Vagina (tissue), 2 donors: ENCODE results near the gene SLC35F5. TPM values are rescaled to one million over a fixed set of nuclear protein-coding genes. Genes with fewer than 3 reads are reported as not detected.
A peak's percentile ranks its signal among the peaks of the same experiment; 100 is the strongest.

Experiments
- DNase-seq, 2 donors: peaks; one replicate each; pipeline ENCODE4 v3.0.0-alpha.2; 2017; ENCODE audit errors: extremely low spot score in 2 of 2
- H3K27ac ChIP-seq: fragments of 200-600 bp; sonication (generic); one replicate; pipeline ENCODE4 v1.5.1; 2019
- H3K27me3 ChIP-seq: fragments of 200-600 bp; sonication (generic); one replicate; pipeline ENCODE4 v1.5.1; 2019
- H3K36me3 ChIP-seq, 2 donors: fragments of 200-600 bp; sonication (generic); one replicate each; pipeline ENCODE4 v1.5.1; 2017 to 2019
- H3K4me1 ChIP-seq: fragments of 200-600 bp; sonication (generic); one replicate; pipeline ENCODE4 v1.5.1; 2019
- H3K4me3 ChIP-seq, 2 donors: fragments of 200-600 bp; sonication (generic); 1 replicate in 1 of 2; 2 replicates in 1 of 2; pipeline ENCODE4 v1.5.1; 2016 to 2019
- H3K9me3 ChIP-seq: fragments of 200-600 bp; sonication (generic); one replicate; pipeline ENCODE4 v1.5.1; 2019
- CTCF ChIP-seq, 3 experiments: fragments of 450-650 bp in 2 of 3; fragments of 200-600 bp in 1 of 3; sonication (generic) in 1 of 3; IDR thresholded peaks; one replicate each; pipeline ENCODE4 v1.5.1; 2017 to 2019; ENCODE audit warnings: antibody characterized with exemption in 3 of 3, mild to moderate bottlenecking in 2 of 3, moderate library complexity in 2 of 3
- POLR2A ChIP-seq, 2 donors: fragments of 450-650 bp; IDR thresholded peaks; one replicate each; pipeline ENCODE4 v1.6.1; 2017; ENCODE audit warnings: antibody characterized with exemption in 2 of 2, mild to moderate bottlenecking in 2 of 2, moderate library complexity in 2 of 2
- POLR2AphosphoS5 ChIP-seq, 2 donors: sonication (generic); formaldehyde crosslinking; IDR thresholded peaks; one replicate each; pipeline ENCODE4 v1.9.0; 2017; ENCODE audit warnings: antibody characterized with exemption in 2 of 2, mild to moderate bottlenecking in 2 of 2, low read depth in 1 of 2; ENCODE audit not compliant: insufficient read depth in 1 of 2
- intact Hi-C: fragments of 100-400 bp; cut with DNase I; formaldehyde crosslinking; loops from one replicate; pipeline ENCODE4 v1.15.1; 2023
- total RNA-seq: library from RNA; depleted of rRNA; stranded (reverse); fragments of >200 nt; gene quantifications from one replicate; pipeline ENCODE4 v1.2.3, GENCODE V29; 2016

The SLC35F5 gene
- total RNA-seq, 1 donor from 2014 or later = 64.6 TPM

GRCh38 chr2:113757138-113757657 lies 756 bp upstream of the SLC35F5 start:
- DNase-seq = no peak
- TF ChIP-seq CTCF (IDR thresholded peaks at IDR 0.05) (no peak), POLR2A (IDR thresholded peaks at IDR 0.05) (no peak), POLR2AphosphoS5 (IDR thresholded peaks at IDR 0.05; ENCODE audit: insufficient read depth in 1 of 2, low read depth in 1 of 2) (no peak)
- Histone ChIP-seq H3K4me1 (peaks cover 26% of the 10 kb centered on the region), H3K27me3 (no peaks in the 10 kb centered on the region), H3K36me3 (no peaks in the 10 kb centered on the region), H3K4me3 (peak overlapping the region; percentile 61 to 95), H3K27ac (peak overlapping the region; percentile 93), H3K9me3 (no peaks in the 10 kb centered on the region)
- intact Hi-C loops = loop anchor here (5.0 kb wide), 1 partner anchor 135 kb away; the partner anchor contains the start of gene ACTR3

GRCh38 chr2:113755835-113756354 lies 547 bp downstream of the SLC35F5 start:
- Histone ChIP-seq H3K36me3 (peaks cover 0 to 7% of the 10 kb centered on the region in 2 donors), H3K27ac (peak overlapping the region; percentile 93), H3K27me3 (no peaks in the 10 kb centered on the region), H3K9me3 (no peaks in the 10 kb centered on the region), H3K4me1 (peaks cover 26% of the 10 kb centered on the region), H3K4me3 (peak overlapping the region; percentile 61 to 95)
- no peak for TF ChIP-seq POLR2AphosphoS5 (IDR thresholded peaks at IDR 0.05; ENCODE audit: insufficient read depth in 1 of 2, low read depth in 1 of 2)
- TF ChIP-seq POLR2A (IDR thresholded peaks at IDR 0.05) = no peak
- TF ChIP-seq CTCF (IDR thresholded peaks at IDR 0.05) = no peak
- no peak for DNase-seq
- intact Hi-C loops = loop anchor here (5.0 kb wide), 1 partner anchor 136 kb away; the partner anchor contains the start of gene ACTR3

GRCh38 chr2:113755035-113755834 lies 1.2 kb downstream of the SLC35F5 start:
- DNase-seq = no peak
- peaks cover 26% of the 10 kb centered on the region for H3K4me1 ChIP-seq
- peak overlapping the region; percentile 93 for H3K27ac ChIP-seq
- peaks cover 0 to 8% of the 10 kb centered on the region in 2 donors for H3K36me3 ChIP-seq
- peak overlapping the region; percentile 61 to 95 for H3K4me3 ChIP-seq
- H3K9me3 ChIP-seq = no peaks in the 10 kb centered on the region
- TF ChIP-seq CTCF (IDR thresholded peaks at IDR 0.05) (no peak), POLR2AphosphoS5 (IDR thresholded peaks at IDR 0.05; ENCODE audit: insufficient read depth in 1 of 2, low read depth in 1 of 2) (no peak), POLR2A (IDR thresholded peaks at IDR 0.05) (no peak)
- H3K27me3 ChIP-seq = no peaks in the 10 kb centered on the region
- intact Hi-C loops = loop anchor here (5.0 kb wide), 1 partner anchor 137 kb away; the partner anchor contains the start of gene ACTR3

- peaks cover 0 to 10% of the 10 kb centered on the region in 2 donors for H3K36me3 ChIP-seq
- H3K27ac ChIP-seq = no peak overlapping the region
- intact Hi-C loops = no loop called here
- peaks cover 26% of the 10 kb centered on the region for H3K4me1 ChIP-seq
- no peak for DNase-seq
- no peaks in the 10 kb centered on the region for H3K9me3 ChIP-seq
- TF ChIP-seq POLR2A (IDR thresholded peaks at IDR 0.05) = no peak
- no peak for TF ChIP-seq POLR2AphosphoS5 (IDR thresholded peaks at IDR 0.05; ENCODE audit: insufficient read depth in 1 of 2, low read depth in 1 of 2)
- no peak for TF ChIP-seq CTCF (IDR thresholded peaks at IDR 0.05)
- no peaks in the 10 kb centered on the region for H3K27me3 ChIP-seq
- no peak overlapping the region for H3K4me3 ChIP-seq
Measured at GRCh38 chr2:113754160-113754559, 2.3 kb downstream of the SLC35F5 start.
